Activated CD8-positive, alpha-beta memory T cell treated with anti-CD3 and anti-CD28 coated beads, Interleukin-2, amount 10 ng/mL, durations not matched to agents 7 days and 5 days (primary cell): ENCODE measurements around the gene GALNT14. TPM values are rescaled to one million over a fixed set of nuclear protein-coding genes. Genes with fewer than 3 reads are reported as not detected.

Experiments used
- ATAC-seq: fragments of 150-1000 bp; cut with Tn5 transposase; one replicate; pipeline ENCODE4 v1.10.0; 2021; ENCODE audit warnings: moderate library complexity
- CTCF ChIA-PET: fragments of 350-600 bp; sonication (Branson Sonifier 250); formaldehyde crosslinking; loops from one replicate; lab custom pipeline; 2021; ENCODE audit warnings: antibody characterized with exemption; lab: Charles Lee
- DNase-seq: peaks from one replicate; pipeline ENCODE4 v3.0.0-alpha.2; 2020
- H3K27ac Mint-ChIP-seq: one replicate; pipeline ENCODE4 v1.8.0; 2021; ENCODE audit warnings: mild to moderate bottlenecking, mixed read lengths
- H3K27me3 Mint-ChIP-seq: one replicate; pipeline ENCODE4 v1.8.0; 2021; ENCODE audit warnings: mixed read lengths
- H3K36me3 Mint-ChIP-seq: one replicate; pipeline ENCODE4 v1.8.0; 2021; ENCODE audit warnings: mild to moderate bottlenecking, mixed read lengths
- H3K4me1 Mint-ChIP-seq: one replicate; pipeline ENCODE4 v1.8.0; 2021; ENCODE audit warnings: mixed read lengths
- H3K4me3 Mint-ChIP-seq: one replicate; pipeline ENCODE4 v1.8.0; 2021; ENCODE audit warnings: mild to moderate bottlenecking, moderate library complexity, mixed read lengths
- H3K9me3 Mint-ChIP-seq: one replicate; pipeline ENCODE4 v1.8.0; 2022; ENCODE audit warnings: low read depth, mixed read lengths
- total RNA-seq, 2 experiments: library from RNA; stranded (reverse); gene quantifications; one replicate each; pipeline ENCODE4 v1.2.3, GENCODE V29; 2021

The GALNT14 gene
- total RNA-seq, 2 experiments from 2014 or later, result 0.42 TPM; not detected in 1

DNA sequence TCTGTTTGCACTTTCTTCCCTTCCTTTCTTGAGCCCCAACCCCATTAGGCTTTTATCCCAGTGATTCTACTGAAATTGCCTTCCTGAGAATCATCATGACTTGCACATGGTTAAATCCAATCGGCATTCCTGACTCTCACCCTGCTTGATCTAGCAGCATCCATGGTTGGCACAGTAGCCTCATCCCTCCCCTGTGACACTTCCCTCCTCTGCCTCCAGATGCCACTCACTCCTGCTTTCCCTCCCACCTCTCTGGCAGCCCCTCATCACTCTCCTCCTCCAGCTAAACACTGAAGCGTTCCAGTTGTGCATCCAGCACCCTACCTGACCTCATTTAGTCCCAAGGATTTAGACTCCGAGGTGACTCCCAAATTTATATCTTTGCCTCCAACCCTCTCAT is 114.7 kb downstream of the GALNT14 start:
- H3K4me1 Mint-ChIP-seq, result no peaks in the 10 kb centered on the region
- H3K27ac Mint-ChIP-seq, result no peak overlapping the region
- no peak for ATAC-seq
- CTCF ChIA-PET, result no interaction called here
- no peak overlapping the region for H3K4me3 Mint-ChIP-seq
- H3K36me3 Mint-ChIP-seq, result no peaks in the 10 kb centered on the region
- no peak for DNase-seq
- H3K9me3 Mint-ChIP-seq, result no peaks in the 10 kb centered on the region
- no peaks in the 10 kb centered on the region for H3K27me3 Mint-ChIP-seq

DNA sequence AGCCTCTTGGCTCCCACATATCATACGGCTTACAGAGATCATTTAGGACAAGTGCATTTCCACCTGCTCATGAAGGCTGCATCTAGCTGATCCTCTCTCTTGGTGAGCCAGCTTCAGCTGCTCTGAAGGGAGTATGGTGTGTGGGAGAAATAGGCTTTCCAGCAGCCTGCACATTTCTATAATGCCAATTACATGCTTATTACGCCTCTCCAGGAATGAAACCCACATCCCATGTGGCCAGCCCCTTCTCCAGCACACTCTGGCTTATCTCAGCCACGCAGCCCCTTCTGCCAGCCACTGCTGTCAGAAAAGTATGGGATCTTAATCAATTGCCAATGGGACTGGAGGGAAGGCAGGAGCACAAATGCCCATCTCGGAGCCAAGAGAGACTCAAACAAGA is 117.5 kb downstream of the GALNT14 start:
- Mint-ChIP-seq H3K36me3 (no peaks in the 10 kb centered on the region), H3K9me3 (no peaks in the 10 kb centered on the region), H3K27me3 (no peaks in the 10 kb centered on the region), H3K27ac (no peak overlapping the region), H3K4me1 (no peaks in the 10 kb centered on the region), H3K4me3 (no peak overlapping the region)
- DNase-seq, result no peak
- ATAC-seq, result no peak
- CTCF ChIA-PET, result no interaction called here

DNA sequence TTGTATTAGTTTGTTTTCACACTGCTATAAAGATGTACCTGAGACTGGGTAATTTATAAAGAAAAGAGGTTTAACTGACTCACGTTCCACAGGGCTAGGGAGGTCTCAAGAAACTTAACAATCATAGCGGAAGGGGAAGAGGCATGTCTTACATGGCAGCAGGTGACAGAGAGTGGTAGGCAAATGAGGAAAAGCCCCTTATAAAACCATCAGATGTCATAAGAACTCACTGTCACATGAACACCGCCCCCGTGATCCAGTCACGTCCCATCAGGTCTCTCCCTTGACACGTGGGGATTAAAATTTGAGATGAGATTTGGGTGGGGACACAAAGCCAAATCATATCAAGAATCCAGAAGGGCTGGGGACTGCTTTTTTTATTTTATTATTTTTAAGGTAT is 120.0 kb downstream of the GALNT14 start:
- H3K36me3 Mint-ChIP-seq, result no peaks in the 10 kb centered on the region

DNA sequence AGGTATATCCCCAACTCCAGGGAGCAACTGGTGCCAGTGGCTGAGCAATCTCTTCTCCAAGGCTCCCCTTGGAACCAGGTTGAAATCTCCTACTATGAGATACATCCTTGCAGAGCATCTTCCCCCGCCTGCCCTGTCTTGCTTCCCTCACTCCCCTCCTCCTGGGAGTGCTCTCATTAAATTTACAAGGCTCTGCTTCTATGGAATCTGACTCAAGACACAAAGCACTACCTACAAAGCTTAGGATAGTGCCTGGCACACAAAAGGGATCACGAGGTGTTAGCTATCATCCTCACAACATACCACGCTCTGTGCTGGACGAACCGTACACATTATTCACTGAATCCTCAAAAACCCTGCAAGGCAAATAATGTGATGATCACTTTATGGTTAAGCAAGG is 121.6 kb downstream of the GALNT14 start:
- no peaks in the 10 kb centered on the region for H3K9me3 Mint-ChIP-seq
- no peaks in the 10 kb centered on the region for H3K36me3 Mint-ChIP-seq
- DNase-seq (no peak), ATAC-seq (no peak)
- no peak overlapping the region for H3K27ac Mint-ChIP-seq
- peaks cover 10% of the 10 kb centered on the region for H3K27me3 Mint-ChIP-seq
- no peak overlapping the region for H3K4me3 Mint-ChIP-seq
- no peaks in the 10 kb centered on the region for H3K4me1 Mint-ChIP-seq
- CTCF ChIA-PET, result no interaction called here

More for the DNA sequence above, 120.0 kb downstream of the GALNT14 start:
- no peaks in the 10 kb centered on the region for H3K9me3 Mint-ChIP-seq
- H3K27me3 Mint-ChIP-seq, result peaks cover under 1% of the 10 kb centered on the region
- CTCF ChIA-PET, result no interaction called here
- H3K4me1 Mint-ChIP-seq, result no peaks in the 10 kb centered on the region
- H3K4me3 Mint-ChIP-seq, result no peak overlapping the region
- ATAC-seq (no peak), DNase-seq (no peak)
- no peak overlapping the region for H3K27ac Mint-ChIP-seq

DNA sequence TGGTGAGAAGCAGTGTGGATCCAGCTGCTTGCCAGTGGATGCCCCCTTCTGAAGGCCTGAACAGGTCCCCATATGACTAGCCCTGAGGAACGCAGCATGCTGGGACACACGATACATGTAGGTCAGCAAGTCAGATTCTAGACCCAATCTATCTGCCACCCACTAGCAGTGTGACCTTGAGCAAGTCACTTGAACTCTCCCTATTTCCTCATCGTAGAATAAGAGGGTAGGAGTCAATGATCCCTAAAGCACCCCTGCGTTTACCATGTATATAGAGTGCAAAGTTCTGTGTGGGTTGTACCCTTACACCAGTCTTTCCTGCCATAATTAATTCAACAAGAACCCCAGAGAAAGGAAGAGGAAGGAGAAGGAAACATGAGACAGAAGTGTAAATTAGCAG is 123.7 kb downstream of the GALNT14 start:
- H3K4me3 Mint-ChIP-seq, result no peak overlapping the region
- H3K4me1 Mint-ChIP-seq, result no peaks in the 10 kb centered on the region
- no peaks in the 10 kb centered on the region for H3K36me3 Mint-ChIP-seq
- no peak for DNase-seq
- ATAC-seq, result no peak
- H3K9me3 Mint-ChIP-seq, result no peaks in the 10 kb centered on the region
- no peak overlapping the region for H3K27ac Mint-ChIP-seq
- CTCF ChIA-PET, result no interaction called here
- H3K27me3 Mint-ChIP-seq, result peaks cover 10% of the 10 kb centered on the region

DNA sequence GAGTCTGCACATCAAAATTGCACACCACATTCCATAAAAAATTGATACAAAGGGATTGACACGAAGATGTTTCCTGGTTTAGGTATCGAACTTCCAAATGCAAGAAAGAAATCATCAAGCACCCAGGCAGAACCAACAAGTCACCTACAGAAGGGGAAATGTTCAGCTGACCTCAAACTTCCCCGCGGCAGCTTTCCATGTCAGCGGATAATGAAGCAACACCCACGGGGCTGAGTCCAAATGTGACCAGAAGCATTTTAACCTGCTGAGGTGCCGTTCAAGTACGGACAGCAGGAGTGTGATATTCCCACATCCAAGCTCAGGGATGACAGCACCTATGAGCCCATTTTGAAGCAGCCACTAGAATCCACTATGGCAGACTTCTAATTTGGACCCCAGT is 124.9 kb downstream of the GALNT14 start:
- Mint-ChIP-seq H3K27me3 (peaks cover 12% of the 10 kb centered on the region), H3K36me3 (no peaks in the 10 kb centered on the region), H3K9me3 (no peaks in the 10 kb centered on the region), H3K4me1 (no peaks in the 10 kb centered on the region), H3K4me3 (no peak overlapping the region), H3K27ac (no peak overlapping the region)
- ATAC-seq (no peak), DNase-seq (no peak)
- CTCF ChIA-PET, result no interaction called here

DNA sequence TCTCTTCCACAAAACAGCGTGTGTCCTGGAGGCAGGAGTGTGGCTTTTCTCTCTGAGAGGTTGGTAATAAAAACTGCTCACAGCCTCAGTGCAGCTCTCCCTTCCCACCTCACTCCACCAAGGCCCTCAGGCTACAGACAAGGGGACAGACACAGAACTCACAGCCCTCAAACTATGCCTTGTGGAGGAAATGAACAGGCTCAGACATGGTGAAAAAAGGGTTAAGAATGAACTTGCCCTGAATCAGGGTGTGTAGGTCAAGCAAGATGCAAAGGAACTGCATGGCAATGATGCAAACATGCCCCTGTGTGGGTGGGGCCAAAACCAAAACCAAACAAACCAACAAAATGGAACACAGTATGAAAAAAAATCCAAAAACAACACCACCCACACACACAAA is 125.8 kb downstream of the GALNT14 start:
- peaks cover 19% of the 10 kb centered on the region for H3K27me3 Mint-ChIP-seq
- ATAC-seq, result no peak
- H3K27ac Mint-ChIP-seq, result no peak overlapping the region
- CTCF ChIA-PET, result no interaction called here
- DNase-seq, result no peak
- no peaks in the 10 kb centered on the region for H3K9me3 Mint-ChIP-seq
- no peaks in the 10 kb centered on the region for H3K36me3 Mint-ChIP-seq
- no peak overlapping the region for H3K4me3 Mint-ChIP-seq
- H3K4me1 Mint-ChIP-seq, result no peaks in the 10 kb centered on the region

DNA sequence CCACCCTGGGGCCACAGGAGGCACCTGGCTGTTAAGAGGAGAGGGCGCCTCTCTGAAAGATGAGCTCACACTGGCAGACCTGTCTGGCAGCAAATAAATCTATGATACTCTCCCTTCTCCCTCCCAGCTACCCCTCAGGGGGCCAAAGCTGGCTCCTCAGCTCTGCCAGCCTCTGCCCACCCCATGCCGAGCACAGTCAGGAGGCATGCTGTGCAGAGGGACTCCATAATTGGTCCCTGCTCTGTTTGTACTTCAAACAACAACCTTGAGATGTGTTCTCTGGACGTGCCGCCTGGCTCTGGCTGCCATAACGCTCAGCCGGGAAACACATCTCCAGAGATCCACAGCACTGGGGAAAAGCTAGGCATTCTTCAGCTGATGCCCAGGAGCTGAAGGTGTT is 126.7 kb downstream of the GALNT14 start:
- Mint-ChIP-seq H3K9me3 (no peaks in the 10 kb centered on the region), H3K27ac (no peak overlapping the region), H3K4me1 (no peaks in the 10 kb centered on the region), H3K4me3 (no peak overlapping the region), H3K36me3 (no peaks in the 10 kb centered on the region), H3K27me3 (peaks cover 20% of the 10 kb centered on the region)
- CTCF ChIA-PET, result no interaction called here
- no peak for DNase-seq
- ATAC-seq, result no peak

DNA sequence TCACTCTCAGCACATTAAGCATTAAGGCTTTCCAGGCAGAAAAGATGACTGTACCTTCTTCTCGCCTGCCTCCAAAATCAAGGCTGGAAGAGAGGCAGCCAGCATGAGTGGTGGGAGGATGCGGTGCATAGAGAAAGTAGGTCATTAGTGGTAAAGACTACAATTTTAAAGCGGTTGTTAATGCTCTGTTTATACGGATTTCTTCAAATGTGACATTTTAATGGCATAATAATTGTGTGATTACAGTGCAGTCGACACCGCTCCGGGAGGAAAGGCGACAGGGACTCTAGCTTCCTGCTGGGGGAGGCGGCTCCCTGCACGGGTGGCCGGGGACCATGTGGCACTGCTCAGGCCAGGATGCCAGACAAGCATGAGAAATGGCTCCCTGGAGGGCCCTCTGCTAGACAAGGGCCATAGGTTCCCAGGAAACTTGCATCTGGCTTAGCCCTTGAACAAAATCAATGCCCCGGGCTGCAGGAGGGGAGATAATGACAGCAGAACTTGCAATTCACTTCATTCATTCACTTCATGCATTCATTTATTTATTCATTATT is 129.6 kb downstream of the GALNT14 start:
- Mint-ChIP-seq H3K4me3 (no peak overlapping the region), H3K36me3 (no peaks in the 10 kb centered on the region), H3K27ac (no peak overlapping the region), H3K27me3 (peaks cover 22% of the 10 kb centered on the region), H3K9me3 (no peaks in the 10 kb centered on the region), H3K4me1 (no peaks in the 10 kb centered on the region)
- DNase-seq, result no peak
- ATAC-seq, result no peak
- CTCF ChIA-PET, result no interaction called here

DNA sequence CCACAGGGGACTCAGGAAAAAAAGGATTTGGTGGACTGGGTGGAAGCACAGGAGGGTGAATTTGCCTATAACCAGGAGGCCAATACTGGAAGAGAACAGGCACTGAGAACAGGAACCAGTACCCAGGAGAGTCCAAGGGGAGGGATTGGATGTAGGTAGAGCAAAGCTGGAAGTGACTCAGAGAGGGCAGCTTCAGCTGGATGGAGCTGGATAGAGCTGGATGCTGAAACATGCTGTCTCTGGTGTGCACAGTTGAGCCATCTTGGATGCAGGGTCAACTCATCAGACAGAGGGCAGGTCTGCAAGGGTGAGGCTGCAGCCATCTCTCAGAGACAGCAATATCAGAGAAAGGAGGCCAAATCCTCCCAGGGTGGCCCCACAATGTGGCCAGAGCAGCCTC is 134.0 kb downstream of the GALNT14 start:
- Mint-ChIP-seq H3K4me3 (no peak overlapping the region), H3K36me3 (no peaks in the 10 kb centered on the region), H3K27me3 (peaks cover 36% of the 10 kb centered on the region), H3K4me1 (no peaks in the 10 kb centered on the region), H3K27ac (no peak overlapping the region), H3K9me3 (no peaks in the 10 kb centered on the region)
- no peak for ATAC-seq
- CTCF ChIA-PET, result no interaction called here
- DNase-seq, result no peak

DNA sequence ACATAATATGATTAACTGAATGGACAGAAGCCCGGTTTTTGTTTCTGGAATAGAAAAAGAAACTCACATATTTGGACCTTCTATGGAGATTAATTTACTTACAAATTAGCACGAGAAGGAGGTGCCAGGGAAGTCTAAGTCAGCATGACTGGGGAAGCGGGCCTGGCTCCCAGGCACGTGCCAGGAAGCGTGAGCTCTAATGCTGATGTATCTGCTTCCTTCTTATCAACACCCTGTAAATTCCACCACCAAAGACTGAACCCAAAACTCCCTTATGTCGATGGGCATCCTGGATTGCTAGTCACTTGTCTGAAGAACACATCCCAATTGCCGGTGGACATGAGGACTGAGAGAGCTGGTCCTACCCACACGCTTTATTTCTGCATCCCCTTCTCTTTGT is 134.5 kb downstream of the GALNT14 start:
- Mint-ChIP-seq H3K4me3 (no peak overlapping the region), H3K27ac (no peak overlapping the region), H3K27me3 (peaks cover 37% of the 10 kb centered on the region), H3K4me1 (no peaks in the 10 kb centered on the region), H3K9me3 (no peaks in the 10 kb centered on the region), H3K36me3 (no peaks in the 10 kb centered on the region)
- DNase-seq (no peak), ATAC-seq (no peak)
- CTCF ChIA-PET, result no interaction called here

DNA sequence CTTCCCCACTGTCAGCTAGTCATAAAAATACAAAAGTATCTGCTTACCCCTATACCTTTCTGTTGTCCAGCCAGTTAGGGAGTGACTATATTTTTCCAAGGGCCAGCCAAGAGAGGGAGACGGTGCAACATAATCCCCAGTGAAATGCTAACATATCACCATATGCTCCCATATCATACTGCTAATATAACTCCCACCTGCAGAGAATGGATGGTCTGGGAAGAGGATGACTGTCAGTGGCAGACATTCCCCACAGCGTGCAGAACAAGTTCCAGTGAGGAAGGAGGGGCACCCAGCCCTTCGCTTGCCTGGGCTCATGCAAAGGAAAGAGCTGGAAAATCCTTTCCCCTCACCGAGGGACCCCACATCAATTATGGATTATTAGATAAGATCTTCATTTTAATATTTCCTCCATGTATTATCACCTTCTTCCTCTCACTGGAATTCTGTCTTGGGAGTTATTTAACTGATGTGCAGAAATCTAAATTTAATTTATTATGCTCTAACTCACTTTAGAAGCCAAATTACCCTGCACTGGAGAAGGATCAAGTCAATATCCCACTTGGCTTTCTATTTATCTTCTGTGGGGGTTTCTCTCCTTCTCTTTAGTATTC is 135.6 kb downstream of the GALNT14 start:
- CTCF ChIA-PET, result no interaction called here
- Mint-ChIP-seq H3K4me1 (no peaks in the 10 kb centered on the region), H3K36me3 (no peaks in the 10 kb centered on the region), H3K27me3 (peaks cover 33% of the 10 kb centered on the region), H3K4me3 (no peak overlapping the region), H3K9me3 (no peaks in the 10 kb centered on the region), H3K27ac (no peak overlapping the region)
- ATAC-seq, result no peak
- DNase-seq, result no peak

DNA sequence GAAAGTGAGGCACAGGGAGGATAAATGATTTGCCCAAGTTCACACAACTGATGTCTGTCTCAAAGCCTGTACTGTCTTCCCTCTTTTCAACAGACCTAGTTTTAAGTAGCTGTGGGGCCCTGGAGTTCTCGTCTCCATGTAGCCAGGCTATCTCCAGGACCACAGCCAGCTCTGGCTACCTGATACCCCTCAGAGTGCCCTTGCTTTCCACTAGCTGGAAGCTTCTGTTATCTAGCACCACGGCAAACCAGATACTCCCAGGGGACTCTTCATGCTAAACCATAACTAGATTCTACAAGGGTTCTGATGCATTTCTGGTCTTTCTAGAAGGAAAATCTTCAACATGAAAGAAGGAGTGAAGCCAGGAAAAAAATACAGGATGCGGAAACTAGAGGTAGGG is 137.3 kb downstream of the GALNT14 start:
- H3K4me3 Mint-ChIP-seq, result no peak overlapping the region
- H3K9me3 Mint-ChIP-seq, result no peaks in the 10 kb centered on the region
- H3K36me3 Mint-ChIP-seq, result no peaks in the 10 kb centered on the region
- H3K27ac Mint-ChIP-seq, result no peak overlapping the region
- ATAC-seq, result no peak
- H3K27me3 Mint-ChIP-seq, result peaks cover 30% of the 10 kb centered on the region
- no peak for DNase-seq
- H3K4me1 Mint-ChIP-seq, result no peaks in the 10 kb centered on the region
- CTCF ChIA-PET, result no interaction called here

DNA sequence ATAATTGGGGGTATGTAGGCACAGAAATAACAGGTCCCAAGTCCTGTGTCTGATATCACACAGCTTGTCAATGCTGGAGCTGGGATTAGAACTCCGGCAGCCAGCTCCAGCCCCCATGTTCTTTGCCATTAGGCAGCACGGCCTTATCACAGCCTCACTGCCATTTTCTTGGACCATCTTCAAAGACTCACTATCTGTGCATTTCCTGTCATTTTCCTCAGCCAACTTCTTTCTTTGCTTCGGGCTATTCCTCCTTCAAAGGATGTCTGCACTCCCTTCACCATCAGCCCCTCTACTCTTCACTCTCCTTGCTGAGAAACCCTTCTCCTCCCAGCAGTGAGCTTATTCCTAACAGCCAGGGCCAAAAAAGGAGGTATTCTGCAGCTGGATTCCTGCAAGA is 139.6 kb downstream of the GALNT14 start:
- H3K9me3 Mint-ChIP-seq, result no peaks in the 10 kb centered on the region
- no peak for ATAC-seq

DNA sequence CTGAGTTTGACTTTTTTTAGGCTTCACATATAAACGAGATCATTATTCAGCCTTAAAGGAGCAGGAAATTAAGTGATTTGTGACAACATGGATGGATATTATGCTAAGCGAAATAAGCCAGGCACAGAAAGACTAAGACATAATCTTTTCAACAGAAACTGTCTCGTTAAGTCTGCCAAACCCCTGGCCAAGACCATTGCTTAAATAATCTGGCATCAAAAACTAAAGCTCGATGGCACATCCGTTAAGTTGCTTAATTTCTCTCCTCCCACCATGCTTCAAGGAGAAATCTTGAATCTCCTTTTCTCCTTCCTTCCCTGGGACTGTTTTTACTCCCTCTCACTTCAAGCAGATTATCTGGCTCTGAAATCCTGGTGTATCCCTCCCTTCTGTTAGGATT is 140.3 kb downstream of the GALNT14 start:
- Mint-ChIP-seq H3K36me3 (no peaks in the 10 kb centered on the region), H3K4me3 (no peak overlapping the region), H3K27me3 (peaks cover 24% of the 10 kb centered on the region), H3K27ac (no peak overlapping the region), H3K4me1 (no peaks in the 10 kb centered on the region), H3K9me3 (no peaks in the 10 kb centered on the region)
- ATAC-seq (no peak), DNase-seq (no peak)
- CTCF ChIA-PET, result no interaction called here

More for the DNA sequence above, 139.6 kb downstream of the GALNT14 start:
- peaks cover 28% of the 10 kb centered on the region for H3K27me3 Mint-ChIP-seq
- no peaks in the 10 kb centered on the region for H3K36me3 Mint-ChIP-seq
- no peak overlapping the region for H3K4me3 Mint-ChIP-seq
- CTCF ChIA-PET, result no interaction called here
- H3K27ac Mint-ChIP-seq, result no peak overlapping the region
- DNase-seq, result no peak
- H3K4me1 Mint-ChIP-seq, result no peaks in the 10 kb centered on the region
